KOPT-K1 (cell line): ENCODE measurements around the gene MINDY4B.

Experiments used
- H3K27ac ChIP-seq: fragments of 200-600 bp; sonication (generic); 2 replicates; pipeline ENCODE4 v1.5.1; 2016; ENCODE audit warnings: antibody characterized with exemption, mild to moderate bottlenecking, low read depth, low read length; ENCODE audit not compliant: poor library complexity, severe bottlenecking
- H3K36me3 ChIP-seq: fragments of 200-600 bp; sonication (generic); 2 replicates; pipeline ENCODE4 v1.5.1; 2017; ENCODE audit warnings: antibody characterized with exemption, mild to moderate bottlenecking, low read length, moderate library complexity; ENCODE audit not compliant: insufficient read depth
- H3K9me3 ChIP-seq: fragments of 200-600 bp; sonication (generic); 2 replicates; pipeline ENCODE4 v1.5.1; 2017; ENCODE audit warnings: antibody characterized with exemption, low read length, mild to moderate bottlenecking; ENCODE audit not compliant: insufficient read depth, poor library complexity, severe bottlenecking

MINDY4B gene

GRCh38 chr3:150905339-150905738, at the start of gene MINDY4B:
Gene MINDY4B (minus strand): TSS chr3:150905439. CDS start chr3:150905439, 0 bp downstream.
- Histone ChIP-seq H3K27ac (no peak within 1 kb of the TSS), H3K9me3 (peaks cover 6% of the 10 kb centered on the region), H3K36me3 (no peaks in the 10 kb centered on the region)

- H3K27ac ChIP-seq = no peak overlapping the region
- no peaks in the 10 kb centered on the region for H3K9me3 ChIP-seq
- H3K36me3 ChIP-seq = no peaks in the 10 kb centered on the region
Measured at GRCh38 chr3:150951923-150952322, 46.7 kb upstream of the MINDY4B start.

- Histone ChIP-seq H3K36me3 (no peaks in the 10 kb centered on the region), H3K27ac (no peak overlapping the region), H3K9me3 (peaks cover 21% of the 10 kb centered on the region)
Measured at GRCh38 chr3:150945226-150946032, 40.2 kb upstream of the MINDY4B start.

GRCh38 chr3:150942221-150942620, 37.0 kb upstream of the MINDY4B start:
- H3K27ac ChIP-seq = no peak overlapping the region
- peaks cover 21% of the 10 kb centered on the region for H3K9me3 ChIP-seq
- H3K36me3 ChIP-seq = no peaks in the 10 kb centered on the region

- Histone ChIP-seq H3K27ac (no peak overlapping the region), H3K36me3 (no peaks in the 10 kb centered on the region), H3K9me3 (peaks cover 4% of the 10 kb centered on the region)
Measured at GRCh38 chr3:150936693-150937092, 31.5 kb upstream of the MINDY4B start.

GRCh38 chr3:150933473-150933995, 28.3 kb upstream of the MINDY4B start:
- Histone ChIP-seq H3K27ac (no peak overlapping the region), H3K36me3 (no peaks in the 10 kb centered on the region), H3K9me3 (peaks cover 4% of the 10 kb centered on the region)

- Histone ChIP-seq H3K9me3 (peaks cover 4% of the 10 kb centered on the region), H3K27ac (no peak overlapping the region), H3K36me3 (no peaks in the 10 kb centered on the region)
Measured at GRCh38 chr3:150931745-150932144, 26.5 kb upstream of the MINDY4B start.

GRCh38 chr3:150930839-150931238, 25.6 kb upstream of the MINDY4B start:
- Histone ChIP-seq H3K36me3 (no peaks in the 10 kb centered on the region), H3K9me3 (no peaks in the 10 kb centered on the region), H3K27ac (no peak overlapping the region)

GRCh38 chr3:150928234-150928633, 23.0 kb upstream of the MINDY4B start:
- no peak overlapping the region for H3K27ac ChIP-seq
- no peaks in the 10 kb centered on the region for H3K9me3 ChIP-seq
- no peaks in the 10 kb centered on the region for H3K36me3 ChIP-seq

- Histone ChIP-seq H3K27ac (no peak overlapping the region), H3K9me3 (no peaks in the 10 kb centered on the region), H3K36me3 (no peaks in the 10 kb centered on the region)
Measured at GRCh38 chr3:150926328-150926727, 21.1 kb upstream of the MINDY4B start.

GRCh38 chr3:150925751-150926201, 20.5 kb upstream of the MINDY4B start:
- no peak overlapping the region for H3K27ac ChIP-seq
- H3K36me3 ChIP-seq = no peaks in the 10 kb centered on the region
- H3K9me3 ChIP-seq = no peaks in the 10 kb centered on the region

GRCh38 chr3:150922611-150923010, 17.4 kb upstream of the MINDY4B start:
- H3K9me3 ChIP-seq = no peaks in the 10 kb centered on the region
- no peaks in the 10 kb centered on the region for H3K36me3 ChIP-seq
- no peak overlapping the region for H3K27ac ChIP-seq

GRCh38 chr3:150921209-150921608, 16.0 kb upstream of the MINDY4B start:
- no peak overlapping the region for H3K27ac ChIP-seq
- no peaks in the 10 kb centered on the region for H3K36me3 ChIP-seq
- H3K9me3 ChIP-seq = no peaks in the 10 kb centered on the region

- H3K36me3 ChIP-seq = no peaks in the 10 kb centered on the region
- H3K9me3 ChIP-seq = no peaks in the 10 kb centered on the region
- no peak overlapping the region for H3K27ac ChIP-seq
Measured at GRCh38 chr3:150920236-150920635, 15.0 kb upstream of the MINDY4B start.

GRCh38 chr3:150917951-150918350, 12.7 kb upstream of the MINDY4B start:
- no peaks in the 10 kb centered on the region for H3K36me3 ChIP-seq
- H3K27ac ChIP-seq = no peak overlapping the region
- H3K9me3 ChIP-seq = no peaks in the 10 kb centered on the region
